ENCODE measurements around the gene MRPL10. TPM values are rescaled to one million over a fixed set of nuclear protein-coding genes. Genes with fewer than 3 reads are reported as not detected.
A peak's percentile ranks its signal among the peaks of the same experiment; 100 is the strongest.

MRPL10 gene
- total and polyA plus RNA-seq, 2 experiments from 2014 or later: 70.0 to 87.1 TPM

- H3K36me3 ChIP-seq: no peaks in the 10 kb centered on the region
- no peaks in the 10 kb centered on the region for H3K9me3 ChIP-seq (ENCODE audit: low read depth)
- peaks cover 16% of the 10 kb centered on the region for H3K4me1 ChIP-seq (ENCODE audit: low read depth)
- TF ChIP-seq, protein P1, sequence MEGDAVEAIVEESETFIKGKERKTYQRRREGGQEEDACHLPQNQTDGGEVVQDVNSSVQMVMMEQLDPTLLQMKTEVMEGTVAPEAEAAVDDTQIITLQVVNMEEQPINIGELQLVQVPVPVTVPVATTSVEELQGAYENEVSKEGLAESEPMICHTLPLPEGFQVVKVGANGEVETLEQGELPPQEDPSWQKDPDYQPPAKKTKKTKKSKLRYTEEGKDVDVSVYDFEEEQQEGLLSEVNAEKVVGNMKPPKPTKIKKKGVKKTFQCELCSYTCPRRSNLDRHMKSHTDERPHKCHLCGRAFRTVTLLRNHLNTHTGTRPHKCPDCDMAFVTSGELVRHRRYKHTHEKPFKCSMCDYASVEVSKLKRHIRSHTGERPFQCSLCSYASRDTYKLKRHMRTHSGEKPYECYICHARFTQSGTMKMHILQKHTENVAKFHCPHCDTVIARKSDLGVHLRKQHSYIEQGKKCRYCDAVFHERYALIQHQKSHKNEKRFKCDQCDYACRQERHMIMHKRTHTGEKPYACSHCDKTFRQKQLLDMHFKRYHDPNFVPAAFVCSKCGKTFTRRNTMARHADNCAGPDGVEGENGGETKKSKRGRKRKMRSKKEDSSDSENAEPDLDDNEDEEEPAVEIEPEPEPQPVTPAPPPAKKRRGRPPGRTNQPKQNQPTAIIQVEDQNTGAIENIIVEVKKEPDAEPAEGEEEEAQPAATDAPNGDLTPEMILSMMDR (IDR thresholded peaks at IDR 0.05; ENCODE audit: low read depth, low read length): no peak
- H3K27me3 ChIP-seq: peaks cover 9% of the 10 kb centered on the region
- H3K4me3 ChIP-seq: no peak overlapping the region
- DNase-seq (ENCODE audit: low read depth in 1 of 2, low spot score in 1 of 2): no peak
- H3K27ac ChIP-seq: no peak overlapping the region
These were observed 29.4 kb downstream of the MRPL10 start for GRCh38 chr17:47801906-47802305.

DNA sequence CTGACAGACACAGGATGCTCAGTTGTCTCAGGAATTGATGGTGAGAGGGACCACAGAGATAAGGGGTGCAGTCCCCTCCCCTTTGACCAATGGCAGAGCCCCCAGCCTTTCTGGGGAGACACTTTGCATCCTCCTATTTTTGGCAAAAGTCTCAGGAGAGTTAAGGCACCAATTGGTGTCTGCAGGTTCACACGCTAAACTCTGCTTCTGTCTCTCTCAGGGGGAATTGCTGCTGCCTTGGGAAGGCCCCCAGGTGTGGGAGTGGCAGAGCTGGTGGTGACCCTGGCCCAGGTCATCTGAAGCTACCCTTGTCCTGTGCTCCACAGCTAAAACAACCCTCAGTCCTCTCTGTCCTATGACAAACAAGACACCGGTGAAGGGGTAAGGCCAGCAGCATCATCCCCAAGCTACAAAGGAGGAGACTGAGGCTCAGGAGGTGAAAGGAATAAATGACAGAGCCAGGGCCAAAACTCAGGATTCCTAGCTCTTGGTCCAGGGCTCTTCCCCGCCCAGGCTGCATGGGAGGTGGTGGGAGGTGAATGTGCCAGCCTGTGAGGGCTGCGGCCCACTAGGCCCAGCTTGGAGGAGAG, 30.1 kb downstream of the MRPL10 start:
- peaks cover 9% of the 10 kb centered on the region for H3K27me3 ChIP-seq
- DNase-seq (ENCODE audit: low read depth in 1 of 2, low spot score in 1 of 2): no peak

DNA sequence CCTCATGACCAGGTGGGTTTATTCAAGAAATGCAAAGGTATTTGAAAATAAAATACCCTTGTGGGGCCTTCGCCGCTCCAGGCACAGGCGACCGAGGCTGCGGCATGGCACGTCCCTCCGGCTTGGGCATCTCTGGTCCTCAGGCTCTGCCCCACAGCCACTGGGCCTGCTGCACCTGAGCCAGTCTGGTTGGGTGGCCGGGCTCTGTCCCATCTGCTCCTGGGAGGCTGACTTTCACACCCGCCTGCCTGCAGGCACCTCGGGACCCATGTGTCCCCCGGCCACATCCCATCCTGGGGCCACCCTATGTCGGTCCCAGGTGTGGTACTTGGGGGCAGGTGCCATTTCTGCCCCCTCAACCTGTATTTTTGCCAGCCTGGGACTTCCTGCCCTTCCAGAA, 30.7 kb downstream of the MRPL10 start:
- Histone ChIP-seq H3K4me3 (no peak overlapping the region), H3K36me3 (no peaks in the 10 kb centered on the region), H3K27me3 (peaks cover 9% of the 10 kb centered on the region), H3K9me3 (ENCODE audit: low read depth) (no peaks in the 10 kb centered on the region), H3K27ac (no peak overlapping the region), H3K4me1 (ENCODE audit: low read depth) (peaks cover 12% of the 10 kb centered on the region)
- no peak for DNase-seq (ENCODE audit: low read depth in 1 of 2, low spot score in 1 of 2)
- TF ChIP-seq, protein P1 (IDR thresholded peaks at IDR 0.05; ENCODE audit: low read depth, low read length): no peak

More for the DNA sequence above, 30.1 kb downstream of the MRPL10 start:
- Histone ChIP-seq H3K4me3 (no peak overlapping the region), H3K27ac (no peak overlapping the region), H3K4me1 (ENCODE audit: low read depth) (peaks cover 16% of the 10 kb centered on the region), H3K9me3 (ENCODE audit: low read depth) (no peaks in the 10 kb centered on the region), H3K36me3 (no peaks in the 10 kb centered on the region)
- TF ChIP-seq, protein P1 (IDR thresholded peaks at IDR 0.05; ENCODE audit: low read depth, low read length): no peak

GRCh38 chr17:47797797-47798196, 33.5 kb downstream of the MRPL10 start:
- peak; percentile 35 to 68 for DNase-seq (ENCODE audit: low read depth in 1 of 2, low spot score in 1 of 2)
- TF ChIP-seq, protein P1 (IDR thresholded peaks at IDR 0.05; ENCODE audit: low read depth, low read length): no peak
- H3K27ac ChIP-seq: no peak overlapping the region
- no peaks in the 10 kb centered on the region for H3K9me3 ChIP-seq (ENCODE audit: low read depth)
- no peak overlapping the region for H3K4me3 ChIP-seq
- H3K36me3 ChIP-seq: no peaks in the 10 kb centered on the region
- H3K27me3 ChIP-seq: peaks cover 38% of the 10 kb centered on the region
- no peaks in the 10 kb centered on the region for H3K4me1 ChIP-seq (ENCODE audit: low read depth)

- no peak overlapping the region for H3K4me3 ChIP-seq
- no peak overlapping the region for H3K27ac ChIP-seq
- no peaks in the 10 kb centered on the region for H3K9me3 ChIP-seq (ENCODE audit: low read depth)
- no peaks in the 10 kb centered on the region for H3K4me1 ChIP-seq (ENCODE audit: low read depth)
- DNase-seq (ENCODE audit: low read depth in 1 of 2, low spot score in 1 of 2): no peak
- TF ChIP-seq, protein P1 (IDR thresholded peaks at IDR 0.05; ENCODE audit: low read depth, low read length): no peak
- H3K27me3 ChIP-seq: peaks cover 76% of the 10 kb centered on the region
- no peaks in the 10 kb centered on the region for H3K36me3 ChIP-seq
These were observed 38.4 kb downstream of the MRPL10 start for GRCh38 chr17:47792979-47793378.

All from cardiac muscle cell (in vitro differentiated cells and primary cell).